ENCODE measurements around the gene CABLES2. TPM values are rescaled to one million over a fixed set of nuclear protein-coding genes. Genes with fewer than 3 reads are reported as not detected.

CABLES2 gene
- total RNA-seq, 2 experiments from 2014 or later = 14.8 to 22.5 TPM

DNA sequence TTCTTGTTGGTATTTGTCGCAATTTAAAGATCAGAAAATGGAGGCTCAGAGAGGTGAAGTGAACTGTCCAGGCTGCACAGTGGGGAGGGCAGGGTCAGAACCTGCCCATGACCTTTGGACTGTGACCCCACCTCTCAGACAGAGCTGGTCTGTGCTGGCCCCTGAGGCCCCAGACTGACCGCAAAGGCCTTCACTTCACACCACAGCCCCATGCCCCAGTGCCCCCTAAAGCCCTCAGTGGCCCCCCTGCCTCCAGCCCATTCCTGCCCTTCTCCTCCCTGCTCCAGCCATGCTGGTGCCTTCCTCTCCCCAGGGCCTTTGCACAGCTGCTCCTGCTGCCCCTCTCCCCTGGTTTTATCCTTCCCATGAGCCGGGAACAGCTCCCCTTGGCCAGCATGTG is 29.6 kb upstream of the CABLES2 start:
- no peaks in the 10 kb centered on the region for H3K4me1 ChIP-seq (ENCODE audit: insufficient read depth, low read length, poor library complexity, severe bottlenecking)
- DNase-seq (ENCODE audit: low spot score) = no peak
- H3K4me2 ChIP-seq (ENCODE audit: low read length) = no peak overlapping the region
- H4K20me1 ChIP-seq (ENCODE audit: insufficient read depth, low read length) = no peaks in the 10 kb centered on the region
- intact Hi-C loops (cut with micrococcal nuclease; ENCODE audit: unreplicated experiment) = no loop called here
- no peak overlapping the region for H3K27ac ChIP-seq (ENCODE audit: low read depth, low read length, poor library complexity, severe bottlenecking)
- no peak overlapping the region for H3K4me3 ChIP-seq (ENCODE audit: low read depth, low read length, poor library complexity, severe bottlenecking)
- no peaks in the 10 kb centered on the region for H3K36me3 ChIP-seq (ENCODE audit: insufficient read depth, low read length)
- TF ChIP-seq, protein P1, sequence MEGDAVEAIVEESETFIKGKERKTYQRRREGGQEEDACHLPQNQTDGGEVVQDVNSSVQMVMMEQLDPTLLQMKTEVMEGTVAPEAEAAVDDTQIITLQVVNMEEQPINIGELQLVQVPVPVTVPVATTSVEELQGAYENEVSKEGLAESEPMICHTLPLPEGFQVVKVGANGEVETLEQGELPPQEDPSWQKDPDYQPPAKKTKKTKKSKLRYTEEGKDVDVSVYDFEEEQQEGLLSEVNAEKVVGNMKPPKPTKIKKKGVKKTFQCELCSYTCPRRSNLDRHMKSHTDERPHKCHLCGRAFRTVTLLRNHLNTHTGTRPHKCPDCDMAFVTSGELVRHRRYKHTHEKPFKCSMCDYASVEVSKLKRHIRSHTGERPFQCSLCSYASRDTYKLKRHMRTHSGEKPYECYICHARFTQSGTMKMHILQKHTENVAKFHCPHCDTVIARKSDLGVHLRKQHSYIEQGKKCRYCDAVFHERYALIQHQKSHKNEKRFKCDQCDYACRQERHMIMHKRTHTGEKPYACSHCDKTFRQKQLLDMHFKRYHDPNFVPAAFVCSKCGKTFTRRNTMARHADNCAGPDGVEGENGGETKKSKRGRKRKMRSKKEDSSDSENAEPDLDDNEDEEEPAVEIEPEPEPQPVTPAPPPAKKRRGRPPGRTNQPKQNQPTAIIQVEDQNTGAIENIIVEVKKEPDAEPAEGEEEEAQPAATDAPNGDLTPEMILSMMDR (conservative IDR thresholded peaks at IDR 0.05; ENCODE audit: low read length) = no peak
- ChIA-PET CTCF (ENCODE audit: unreplicated experiment) (no interaction called here), POLR2A (no interaction called here)
- H3K9me2 ChIP-seq (ENCODE audit: insufficient read depth, low read length) = no peaks in the 10 kb centered on the region
- no peaks in the 10 kb centered on the region for H3K79me2 ChIP-seq (ENCODE audit: insufficient read depth, low read depth, low read length)
- H2AFZ ChIP-seq (ENCODE audit: low read length) = no peak overlapping the region
- no peaks in the 10 kb centered on the region for H3K9me3 ChIP-seq (ENCODE audit: low read length)
- no TSS peak for BruUV-seq (replicated peaks)

DNA sequence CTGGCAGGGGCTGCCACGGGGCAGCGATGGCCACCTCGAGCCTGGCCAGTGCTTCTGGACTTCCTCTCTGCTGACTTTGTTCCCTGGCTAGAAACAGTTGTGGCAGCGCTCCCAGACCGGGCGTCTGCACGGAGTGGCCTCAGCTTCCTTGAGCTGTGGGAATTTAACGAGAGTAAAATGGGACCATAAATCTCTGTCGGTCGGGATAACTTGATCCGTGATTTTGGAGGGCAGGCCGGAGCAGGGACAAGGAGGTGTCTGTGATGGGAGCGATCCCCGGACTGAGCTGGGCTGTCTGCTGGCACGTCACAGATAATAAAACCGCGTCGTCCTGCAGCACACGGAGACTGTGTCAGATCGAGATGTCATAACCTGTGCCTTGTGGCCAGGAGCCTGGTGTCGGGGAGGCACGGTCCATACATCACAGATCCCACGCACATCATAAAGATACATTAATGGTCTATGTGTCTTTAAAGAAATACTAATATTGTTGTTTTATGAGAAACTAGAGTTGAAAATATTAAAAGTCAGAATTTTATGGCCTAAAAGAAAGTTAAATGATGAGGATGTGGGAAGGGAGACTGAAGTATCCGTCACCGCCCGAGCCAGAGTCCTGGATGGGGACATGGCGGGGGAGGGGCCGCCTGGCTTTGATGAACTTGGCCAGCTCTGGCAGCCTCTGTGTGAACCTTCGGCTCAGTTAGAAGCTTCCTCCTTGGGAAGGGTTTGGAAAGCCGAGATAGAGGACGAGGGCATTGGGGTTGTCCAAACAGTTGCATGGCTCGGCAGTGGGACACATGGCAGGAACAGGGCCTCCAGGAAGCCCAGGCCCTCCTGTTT is 26.8 kb upstream of the CABLES2 start:
- H3K36me3 ChIP-seq (ENCODE audit: insufficient read depth, low read length) = no peaks in the 10 kb centered on the region
- H3K27ac ChIP-seq (ENCODE audit: low read depth, low read length, poor library complexity, severe bottlenecking) = no peak overlapping the region
- no peak overlapping the region for H2AFZ ChIP-seq (ENCODE audit: low read length)
- no peaks in the 10 kb centered on the region for H4K20me1 ChIP-seq (ENCODE audit: insufficient read depth, low read length)
- no peaks in the 10 kb centered on the region for H3K9me3 ChIP-seq (ENCODE audit: low read length)
- no peak for DNase-seq (ENCODE audit: low spot score)
- intact Hi-C loops (cut with micrococcal nuclease; ENCODE audit: unreplicated experiment) = no loop called here
- CTCF ChIA-PET (ENCODE audit: unreplicated experiment) = no interaction called here
- H3K79me2 ChIP-seq (ENCODE audit: insufficient read depth, low read depth, low read length) = no peaks in the 10 kb centered on the region
- no peaks in the 10 kb centered on the region for H3K4me1 ChIP-seq (ENCODE audit: insufficient read depth, low read length, poor library complexity, severe bottlenecking)
- no TSS peak for BruUV-seq (replicated peaks)
- H3K4me3 ChIP-seq (ENCODE audit: low read depth, low read length, poor library complexity, severe bottlenecking) = no peak overlapping the region
- no peak for TF ChIP-seq EZH2phosphoT487 (IDR thresholded peaks at IDR 0.05; ENCODE audit: borderline replicate concordance, low read depth, low read length)
- TF ChIP-seq, protein P1 (conservative IDR thresholded peaks at IDR 0.05; ENCODE audit: low read length) = no peak
- POLR2A ChIA-PET = no interaction called here
- H3K9me2 ChIP-seq (ENCODE audit: insufficient read depth, low read length) = no peaks in the 10 kb centered on the region
- no peak overlapping the region for H3K4me2 ChIP-seq (ENCODE audit: low read length)

DNA sequence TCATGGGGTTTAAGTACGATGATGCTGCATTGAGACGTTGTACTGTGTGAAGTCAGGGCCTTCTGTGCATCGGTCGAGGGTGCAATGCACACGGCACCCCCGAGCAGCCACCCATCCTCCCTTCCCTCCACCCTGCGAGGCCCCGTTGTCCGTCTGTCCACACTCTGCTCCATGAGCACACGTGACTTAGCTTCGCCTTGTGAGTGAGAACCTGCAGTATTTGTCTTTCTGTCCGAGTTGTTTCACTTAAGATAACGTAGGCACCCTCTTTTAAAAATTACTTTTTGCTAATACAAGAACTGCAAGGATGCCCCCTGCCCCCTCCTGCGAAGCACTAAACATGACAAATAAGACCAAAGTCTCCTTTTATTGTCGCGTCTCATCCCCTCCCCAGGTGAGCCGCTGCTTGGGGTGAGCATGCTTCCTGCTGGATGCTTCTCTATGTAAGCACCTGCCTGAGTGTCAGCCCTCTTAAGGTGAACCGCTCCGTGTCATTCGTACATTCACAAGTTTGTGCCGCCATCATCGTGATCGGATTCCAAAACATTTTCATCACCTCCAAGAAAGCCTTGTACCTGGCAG is 23.9 kb upstream of the CABLES2 start:
- H3K79me2 ChIP-seq (ENCODE audit: insufficient read depth, low read depth, low read length) = no peaks in the 10 kb centered on the region
- H3K4me2 ChIP-seq (ENCODE audit: low read length) = no peak overlapping the region
- DNase-seq (ENCODE audit: low spot score) = no peak
- H3K27ac ChIP-seq (ENCODE audit: low read depth, low read length, poor library complexity, severe bottlenecking) = no peak overlapping the region
- no peaks in the 10 kb centered on the region for H3K9me2 ChIP-seq (ENCODE audit: insufficient read depth, low read length)
- POLR2A ChIA-PET = no interaction called here
- CTCF ChIA-PET (ENCODE audit: unreplicated experiment) = no interaction called here
- no TSS peak for BruUV-seq (replicated peaks)
- no peaks in the 10 kb centered on the region for H3K4me1 ChIP-seq (ENCODE audit: insufficient read depth, low read length, poor library complexity, severe bottlenecking)
- TF ChIP-seq EZH2phosphoT487 (IDR thresholded peaks at IDR 0.05; ENCODE audit: borderline replicate concordance, low read depth, low read length) = no peak
- TF ChIP-seq, protein P1 (conservative IDR thresholded peaks at IDR 0.05; ENCODE audit: low read length) = no peak
- intact Hi-C loops (cut with micrococcal nuclease; ENCODE audit: unreplicated experiment) = no loop called here
- no peaks in the 10 kb centered on the region for H3K9me3 ChIP-seq (ENCODE audit: low read length)
- no peak overlapping the region for H2AFZ ChIP-seq (ENCODE audit: low read length)
- no peaks in the 10 kb centered on the region for H4K20me1 ChIP-seq (ENCODE audit: insufficient read depth, low read length)
- no peak overlapping the region for H3K4me3 ChIP-seq (ENCODE audit: low read depth, low read length, poor library complexity, severe bottlenecking)
- no peaks in the 10 kb centered on the region for H3K36me3 ChIP-seq (ENCODE audit: insufficient read depth, low read length)

All from OCI-LY7 (cell line).